GM12873 (cell line): Measurements from ENCODE around the gene FADS3.

ENCODE experiments used
- TF ChIP-seq, protein P1 (sequence below): IDR thresholded peaks from 2 replicates; pipeline ENCODE4 v1.5.1; 2012; ENCODE audit warnings: low read depth, mild to moderate bottlenecking, moderate library complexity, low read length, control low read depth; ENCODE audit not compliant: insufficient read depth; ENCODE audit errors: missing control alignments

FADS3 gene

DNA sequence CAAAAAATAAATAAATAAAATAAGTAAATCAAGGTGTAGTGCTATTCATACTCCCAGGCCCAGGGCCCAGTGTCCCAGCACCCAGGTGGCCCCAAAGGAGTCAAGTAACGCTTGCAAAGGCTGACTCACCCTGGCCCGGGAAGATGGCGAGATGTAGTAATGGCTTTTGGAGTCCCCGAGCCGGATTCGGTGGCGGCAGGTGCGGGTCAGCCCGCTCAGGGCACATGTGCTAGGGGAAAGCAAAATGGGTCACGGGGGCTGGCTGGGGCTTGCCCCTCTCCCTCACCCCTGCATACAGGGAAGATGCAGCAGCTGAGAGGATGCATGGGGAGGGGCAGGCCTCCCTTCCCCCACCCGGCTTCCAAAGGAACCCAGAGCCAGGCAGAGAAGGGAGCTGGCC lies 11.0 kb upstream of the FADS3 start:
- TF ChIP-seq, protein P1, sequence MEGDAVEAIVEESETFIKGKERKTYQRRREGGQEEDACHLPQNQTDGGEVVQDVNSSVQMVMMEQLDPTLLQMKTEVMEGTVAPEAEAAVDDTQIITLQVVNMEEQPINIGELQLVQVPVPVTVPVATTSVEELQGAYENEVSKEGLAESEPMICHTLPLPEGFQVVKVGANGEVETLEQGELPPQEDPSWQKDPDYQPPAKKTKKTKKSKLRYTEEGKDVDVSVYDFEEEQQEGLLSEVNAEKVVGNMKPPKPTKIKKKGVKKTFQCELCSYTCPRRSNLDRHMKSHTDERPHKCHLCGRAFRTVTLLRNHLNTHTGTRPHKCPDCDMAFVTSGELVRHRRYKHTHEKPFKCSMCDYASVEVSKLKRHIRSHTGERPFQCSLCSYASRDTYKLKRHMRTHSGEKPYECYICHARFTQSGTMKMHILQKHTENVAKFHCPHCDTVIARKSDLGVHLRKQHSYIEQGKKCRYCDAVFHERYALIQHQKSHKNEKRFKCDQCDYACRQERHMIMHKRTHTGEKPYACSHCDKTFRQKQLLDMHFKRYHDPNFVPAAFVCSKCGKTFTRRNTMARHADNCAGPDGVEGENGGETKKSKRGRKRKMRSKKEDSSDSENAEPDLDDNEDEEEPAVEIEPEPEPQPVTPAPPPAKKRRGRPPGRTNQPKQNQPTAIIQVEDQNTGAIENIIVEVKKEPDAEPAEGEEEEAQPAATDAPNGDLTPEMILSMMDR, result no peak

DNA sequence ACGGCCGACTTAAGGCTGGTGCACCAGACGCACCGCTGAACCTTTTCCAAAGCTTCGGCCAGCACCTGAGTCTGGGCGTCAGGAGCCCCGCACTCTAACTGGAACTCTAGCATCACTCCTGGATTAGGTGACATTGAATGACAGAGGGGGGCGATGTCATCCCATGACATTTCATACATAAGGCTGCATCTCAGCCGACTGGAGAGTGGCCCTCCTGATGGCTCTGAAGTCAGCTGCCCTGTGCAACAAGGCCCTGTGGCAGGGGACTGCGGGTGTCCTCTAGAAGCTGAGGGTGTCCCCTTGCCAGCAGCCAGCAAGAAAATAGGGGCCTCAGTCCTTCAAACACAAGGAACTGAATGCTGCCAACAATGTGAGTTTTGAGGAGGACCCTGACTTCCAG lies 10.1 kb upstream of the FADS3 start:
- TF ChIP-seq, protein P1, result peak; percentile 16

DNA sequence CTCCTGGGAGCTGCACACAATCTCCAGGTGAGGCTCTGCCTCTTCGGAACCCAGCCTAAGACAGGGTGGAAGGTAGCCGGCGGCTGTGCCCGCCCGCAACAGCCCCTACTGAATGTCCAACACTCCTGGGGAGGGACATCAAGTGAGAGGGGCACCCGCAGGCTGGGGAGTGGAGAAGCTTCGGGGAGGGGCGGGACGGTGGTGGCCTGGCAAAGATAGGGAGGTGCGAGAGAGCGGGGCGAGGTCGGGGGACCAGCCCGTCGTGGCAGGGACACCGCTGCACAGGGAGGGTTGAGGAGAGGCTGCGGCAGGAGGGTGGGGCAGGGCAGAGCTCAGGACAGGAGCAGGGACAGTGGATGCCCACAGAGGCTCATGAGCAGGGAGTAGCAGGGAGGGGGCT lies 8.9 kb upstream of the FADS3 start:
- TF ChIP-seq, protein P1, result no peak

DNA sequence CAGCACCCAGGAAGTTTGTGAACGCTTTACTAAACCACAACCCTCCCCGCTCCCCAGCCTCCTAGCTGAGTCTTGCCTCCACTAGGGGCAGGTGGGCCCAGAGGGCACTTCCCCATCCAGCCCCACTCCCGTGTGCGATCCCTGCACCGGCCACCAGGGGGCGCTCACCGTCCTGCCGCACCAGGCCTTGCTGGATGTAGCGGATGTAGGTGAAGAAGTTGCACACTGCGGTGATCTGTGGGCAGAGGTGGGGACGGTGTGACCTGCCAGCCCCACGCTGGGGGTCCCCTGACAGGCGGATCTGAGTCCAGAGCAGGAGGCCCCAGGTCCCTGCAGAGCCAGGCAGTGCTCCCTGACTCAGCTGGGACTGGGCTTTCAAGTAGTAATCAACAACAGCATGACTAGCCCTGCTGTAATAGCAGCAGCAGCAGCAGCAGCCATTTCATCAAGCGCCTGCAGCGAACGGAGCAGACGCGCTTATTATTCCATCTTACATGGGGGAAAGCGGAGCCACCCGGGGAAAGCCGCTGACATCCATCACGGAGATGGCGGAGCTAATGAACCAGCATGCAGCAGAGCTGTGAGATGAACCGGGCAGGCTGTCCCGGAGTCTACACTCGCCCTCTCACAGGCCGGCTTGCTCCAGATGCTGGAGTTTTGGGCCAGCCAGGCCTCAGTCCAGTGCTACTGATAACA lies 7.9 kb upstream of the FADS3 start:
- TF ChIP-seq, protein P1, result peak; percentile 100

DNA sequence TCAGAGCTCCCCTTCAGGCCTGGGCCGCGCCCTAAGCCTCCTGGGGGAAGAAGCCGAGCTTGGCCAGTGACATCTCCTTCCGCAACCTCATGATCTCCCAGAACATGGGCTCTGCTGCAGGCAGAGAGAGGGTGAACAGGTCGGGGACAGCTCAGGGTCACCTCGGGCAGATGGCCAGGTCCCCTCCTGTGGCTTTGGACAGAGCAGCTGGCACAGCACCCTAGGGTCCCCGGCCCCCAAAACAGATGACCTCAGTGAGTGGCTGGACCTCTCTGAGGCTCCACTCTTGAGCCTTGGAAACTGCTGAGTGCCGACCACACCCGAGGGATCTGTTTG lies 6.9 kb upstream of the FADS3 start:
- TF ChIP-seq, protein P1, result no peak

DNA sequence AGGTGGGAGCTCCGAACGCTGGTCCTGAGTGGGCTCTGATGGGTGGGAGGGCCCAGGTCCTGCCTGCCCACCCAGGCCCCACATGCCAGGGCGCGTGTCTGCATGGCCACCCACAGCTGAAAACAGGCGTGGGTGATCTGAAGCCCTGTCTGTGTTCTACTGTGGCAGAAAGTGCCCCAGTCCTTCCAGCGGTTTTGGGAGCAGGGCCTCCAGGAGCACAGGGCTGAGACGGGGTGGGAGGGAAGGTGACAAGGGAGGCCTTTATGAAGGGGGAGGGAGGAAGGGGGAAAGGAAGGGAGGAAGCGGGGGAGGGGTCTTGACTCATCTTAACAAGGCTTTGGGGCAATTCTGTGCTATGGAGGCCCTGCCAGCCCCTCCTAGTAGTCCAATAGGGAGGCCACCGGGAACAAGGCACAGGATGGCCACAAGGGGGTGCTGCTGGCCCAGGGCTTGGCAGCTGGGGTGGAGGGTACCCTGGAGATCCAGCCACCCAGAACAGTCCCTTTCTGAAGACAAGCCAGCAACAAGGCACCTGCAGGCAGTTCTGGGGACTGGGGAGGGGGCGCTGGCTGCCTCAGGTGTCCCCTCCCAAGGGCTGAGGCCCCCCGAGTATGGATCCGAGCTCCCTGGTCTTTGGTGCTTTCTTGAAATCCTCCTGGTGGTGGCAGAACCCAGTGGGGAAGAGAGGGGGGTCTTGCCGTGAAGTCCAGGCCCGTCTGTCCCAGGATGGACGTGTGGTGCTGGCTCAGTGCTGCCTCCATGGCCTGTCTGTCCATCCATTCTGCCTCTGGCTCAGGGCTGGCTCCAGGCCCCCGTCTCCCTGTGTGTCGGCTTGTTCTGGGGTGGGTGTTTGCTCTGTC lies 6.3 kb upstream of the FADS3 start:
- TF ChIP-seq, protein P1, result peak; percentile 93

DNA sequence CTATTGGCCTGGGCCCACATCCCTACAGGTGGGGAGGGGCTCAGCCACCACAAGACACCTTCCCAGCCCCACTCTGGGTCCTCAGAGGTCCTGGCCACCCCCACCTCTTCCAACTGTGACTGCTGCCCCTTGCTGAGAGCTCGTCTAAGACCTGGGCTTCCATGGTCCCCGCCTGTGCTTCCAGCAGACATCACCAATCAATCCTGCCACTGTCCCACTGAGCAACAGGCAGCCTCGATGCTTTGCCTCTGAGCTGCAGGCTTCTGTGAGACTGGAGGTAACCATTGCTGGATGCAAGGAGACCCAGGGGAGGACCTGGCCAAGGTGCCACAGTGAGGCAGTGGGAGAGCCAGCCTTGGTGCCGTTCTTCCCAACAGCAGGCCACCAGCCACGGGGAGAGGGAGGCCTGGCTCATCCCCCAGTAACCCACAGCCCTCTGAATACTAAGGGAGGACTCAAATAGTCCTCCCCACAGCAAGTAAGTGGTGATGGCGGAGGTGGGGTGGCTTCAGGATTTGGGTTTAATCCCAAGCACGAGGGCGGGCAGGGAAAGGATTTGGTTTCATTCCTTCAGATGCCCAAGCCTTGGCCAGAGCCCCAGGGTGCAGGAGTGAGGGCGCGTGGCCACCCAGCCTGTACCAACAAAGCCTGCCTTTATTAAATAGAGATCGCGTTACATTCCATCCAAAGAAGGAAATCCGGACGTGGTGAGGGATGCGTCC lies 5.5 kb upstream of the FADS3 start:
- TF ChIP-seq, protein P1, result no peak
